Left ventricle myocardium superior (tissue), 1 donor: ENCODE data around the gene CEACAM7. TPM values are rescaled to one million over a fixed set of nuclear protein-coding genes. Genes with fewer than 3 reads are reported as not detected.

ENCODE experiments used
- ATAC-seq: fragments of 200-7000 bp; cut with Tn5 transposase; one replicate; pipeline ENCODE4 v1.9.1; 2020; ENCODE audit warnings: mild to moderate bottlenecking, moderate library complexity
- DNase-seq: peaks from one replicate; pipeline ENCODE4 v3.0.0-alpha.2; 2020
- intact Hi-C: fragments of 100-400 bp; cut with micrococcal nuclease; formaldehyde crosslinking; loops from one replicate; pipeline ENCODE4 v1.11.0; 2022
- total RNA-seq: library from RNA; stranded (reverse); fragmentation: NEBNext Ultra II Directional; extraction: Animal tissue kit (Norgen Biotek cat#: 25700); gene quantifications from one replicate; pipeline ENCODE4 v1.2.1, GENCODE V29; 2021
- donor health status: DM: no; HTN: yes; CAD: no; lungs with severe emphysema.

Gene CEACAM7
- total RNA-seq, 1 donor from 2014 or later = not detected

GRCh38 chr19:41701401-41702075 is 13.5 kb upstream of the CEACAM7 start:
- DNase-seq = no peak

GRCh38 chr19:41700381-41701195 is 12.5 kb upstream of the CEACAM7 start:
- no peak for DNase-seq
- no peak for ATAC-seq
- intact Hi-C loops = no loop called here

More at GRCh38 chr19:41701401-41702075, 13.5 kb upstream of the CEACAM7 start:
- ATAC-seq = no peak
- intact Hi-C loops = no loop called here

GRCh38 chr19:41699968-41700323 is 11.9 kb upstream of the CEACAM7 start:
- ATAC-seq (no peak), DNase-seq (no peak)
- intact Hi-C loops = no loop called here

GRCh38 chr19:41699231-41699967 is 11.3 kb upstream of the CEACAM7 start:
- DNase-seq (no peak), ATAC-seq (no peak)
- intact Hi-C loops = no loop called here

GRCh38 chr19:41698746-41699230 is 10.7 kb upstream of the CEACAM7 start:
- intact Hi-C loops = no loop called here
- no peak for ATAC-seq
- no peak for DNase-seq

GRCh38 chr19:41697198-41697855 is 9.3 kb upstream of the CEACAM7 start:
- intact Hi-C loops = no loop called here
- ATAC-seq = no peak

GRCh38 chr19:41696402-41697197 is 8.5 kb upstream of the CEACAM7 start:
- intact Hi-C loops = no loop called here
- no peak for DNase-seq
- ATAC-seq = no peak

More at GRCh38 chr19:41697198-41697855, 9.3 kb upstream of the CEACAM7 start:
- DNase-seq = no peak

- intact Hi-C loops = no loop called here
- no peak for ATAC-seq
- no peak for DNase-seq
Measured at GRCh38 chr19:41695745-41696144, 7.7 kb upstream of the CEACAM7 start.

GRCh38 chr19:41694831-41695635 is 7.0 kb upstream of the CEACAM7 start:
- DNase-seq = no peak
- intact Hi-C loops = no loop called here

GRCh38 chr19:41694196-41694595 is 6.1 kb upstream of the CEACAM7 start:
- DNase-seq = no peak
- ATAC-seq = no peak
- intact Hi-C loops = no loop called here

More at GRCh38 chr19:41694831-41695635, 7.0 kb upstream of the CEACAM7 start:
- no peak for ATAC-seq

GRCh38 chr19:41691268-41691970 is 3.3 kb upstream of the CEACAM7 start:
- ATAC-seq (no peak), DNase-seq (no peak)
- intact Hi-C loops = no loop called here

- intact Hi-C loops = no loop called here
- no peak for ATAC-seq
Measured at GRCh38 chr19:41690801-41691065, 2.7 kb upstream of the CEACAM7 start.

GRCh38 chr19:41689993-41690800 is 2.1 kb upstream of the CEACAM7 start:
- intact Hi-C loops = no loop called here
- DNase-seq (no peak), ATAC-seq (no peak)

More at GRCh38 chr19:41690801-41691065, 2.7 kb upstream of the CEACAM7 start:
- DNase-seq = no peak

- ATAC-seq (no peak), DNase-seq (no peak)
- intact Hi-C loops = no loop called here
Measured at GRCh38 chr19:41688687-41689086, 617 bp upstream of the CEACAM7 start.

- DNase-seq (no peak), ATAC-seq (no peak)
- intact Hi-C loops = no loop called here
Measured at GRCh38 chr19:41687419-41687818, 651 bp downstream of the CEACAM7 start.

GRCh38 chr19:41682437-41682836 is 5.6 kb downstream of the CEACAM7 start:
- DNase-seq = no peak
- intact Hi-C loops = no loop called here
- ATAC-seq = no peak

- intact Hi-C loops = no loop called here
- DNase-seq (no peak), ATAC-seq (no peak)
Measured at GRCh38 chr19:41671486-41671885, 16.6 kb downstream of the CEACAM7 start.
